HEK293 (cell line): Measurements from ENCODE around the gene ANTKMT.

Experiments
- CTCF ChIA-PET: fragments of 350-600 bp; formaldehyde crosslinking; extraction: SDS; loops from one replicate; lab custom pipeline; 2021; ENCODE audit warnings: antibody characterized with exemption; lab: Yijun Ruan, JAX
- POLR2A ChIA-PET: fragments of 300-600 bp; formaldehyde crosslinking; extraction: SDS; loops from one replicate; lab custom pipeline; 2020; ENCODE audit warnings: antibody characterized with exemption, inconsistent platforms; lab: Yijun Ruan, JAX
- H3K27ac ChIP-seq: fragments of 200-500 bp; sonication (Bioruptor generic); 2 replicates; pipeline ENCODE4 v1.5.1; 2014; ENCODE audit warnings: low read depth, low read length, control low read depth, inconsistent platforms; ENCODE audit errors: extremely low read depth
- H3K36me3 ChIP-seq, 2 experiments: fragments of 200-500 bp in 1 of 2; sonication (Bioruptor generic) in 1 of 2; 1 replicate in 1 of 2; 2 replicates in 1 of 2; pipeline ENCODE4 v1.5.1; 2014 to 2017; ENCODE audit warnings: inconsistent platforms in 2 of 2, low read length in 2 of 2; ENCODE audit not compliant: control insufficient read depth in 2 of 2, insufficient read depth in 1 of 2
- H3K4me1 ChIP-seq: fragments of 200-500 bp; sonication (Bioruptor generic); 2 replicates; pipeline ENCODE4 v1.5.1; 2014; ENCODE audit warnings: mild to moderate bottlenecking, low read length, inconsistent platforms; ENCODE audit not compliant: control insufficient read depth, insufficient read depth
- H3K4me3 ChIP-seq: 2 replicates; pipeline ENCODE4 v1.5.1; 2011; ENCODE audit warnings: low read depth, mild to moderate bottlenecking, control low read depth, low read length, moderate library complexity
- H3K9me3 ChIP-seq: fragments of 200-500 bp; sonication (Bioruptor generic); 2 replicates; pipeline ENCODE4 v1.5.1; 2014; ENCODE audit warnings: low read depth, low read length, inconsistent platforms; ENCODE audit not compliant: control insufficient read depth, insufficient read depth
- AEBP2 ChIP-seq: fragments of 450-650 bp; formaldehyde crosslinking; IDR thresholded peaks from 2 replicates; pipeline ENCODE4 v1.5.1; 2016; ENCODE audit warnings: missing biosample characterization, missing genetic modification characterization, borderline replicate concordance
- KLF8 ChIP-seq: fragments of 450-650 bp; formaldehyde crosslinking; IDR thresholded peaks from 2 replicates; pipeline ENCODE4 v1.5.1; 2016; ENCODE audit warnings: missing biosample characterization, missing genetic modification characterization
- PBX3 ChIP-seq: sonication (generic); formaldehyde crosslinking; IDR thresholded peaks from 2 replicates; pipeline ENCODE4 v1.8.1; 2022; ENCODE audit warnings: mild to moderate bottlenecking, moderate library complexity, missing genetic modification reagents
- PRDM6 ChIP-seq: fragments of 450-650 bp; formaldehyde crosslinking; IDR thresholded peaks from 2 replicates; pipeline ENCODE4 v1.5.1; 2017; ENCODE audit warnings: missing biosample characterization, missing genetic modification characterization
- REPIN1 ChIP-seq: fragments of 450-650 bp; formaldehyde crosslinking; IDR thresholded peaks from 2 replicates; pipeline ENCODE4 v1.5.1; 2017; ENCODE audit warnings: missing biosample characterization, missing genetic modification characterization, low read depth
- SALL2 ChIP-seq: fragments of 450-650 bp; formaldehyde crosslinking; IDR thresholded peaks from 2 replicates; pipeline ENCODE4 v1.5.0; 2017; ENCODE audit warnings: missing biosample characterization, mild to moderate bottlenecking, missing genetic modification characterization, borderline replicate concordance
- SCRT2 ChIP-seq: fragments of 450-650 bp; formaldehyde crosslinking; IDR thresholded peaks from 2 replicates; pipeline ENCODE4 v1.5.1; 2016; ENCODE audit warnings: missing biosample characterization, missing genetic modification characterization
- ZBTB17 ChIP-seq: fragments of 450-650 bp; formaldehyde crosslinking; IDR thresholded peaks from 2 replicates; pipeline ENCODE4 v1.5.1; 2016; ENCODE audit warnings: missing biosample characterization, missing genetic modification characterization
- ZFP69B ChIP-seq: fragments of 450-650 bp; formaldehyde crosslinking; IDR thresholded peaks from 2 replicates; pipeline ENCODE4 v1.5.1; 2016; ENCODE audit warnings: missing biosample characterization, missing genetic modification characterization
- ZNF114 ChIP-seq: fragments of 450-650 bp; formaldehyde crosslinking; IDR thresholded peaks from 2 replicates; pipeline ENCODE4 v1.5.0; 2017; ENCODE audit warnings: missing biosample characterization, missing genetic modification characterization
- ZNF121 ChIP-seq: fragments of 450-650 bp; formaldehyde crosslinking; IDR thresholded peaks from 2 replicates; pipeline ENCODE4 v1.5.1; 2016; ENCODE audit warnings: missing biosample characterization, missing genetic modification characterization
- ZNF138 ChIP-seq: fragments of 450-650 bp; formaldehyde crosslinking; IDR thresholded peaks from 2 replicates; pipeline ENCODE4 v1.5.1; 2016; ENCODE audit warnings: missing biosample characterization, missing genetic modification characterization, borderline replicate concordance
- ZNF16 ChIP-seq: fragments of 450-650 bp; formaldehyde crosslinking; IDR thresholded peaks from 2 replicates; pipeline ENCODE4 v1.5.1; 2016; ENCODE audit warnings: low read depth, missing biosample characterization, missing genetic modification characterization
- ZNF248 ChIP-seq: fragments of 450-650 bp; formaldehyde crosslinking; IDR thresholded peaks from 2 replicates; pipeline ENCODE4 v1.5.1; 2017; ENCODE audit warnings: missing biosample characterization, missing genetic modification characterization
- ZNF501 ChIP-seq: fragments of 450-650 bp; formaldehyde crosslinking; IDR thresholded peaks from 2 replicates; pipeline ENCODE4 v1.5.1; 2016; ENCODE audit warnings: missing biosample characterization, missing genetic modification characterization
- ZNF529 ChIP-seq: fragments of 450-650 bp; formaldehyde crosslinking; IDR thresholded peaks from 2 replicates; pipeline ENCODE4 v1.5.1; 2017; ENCODE audit warnings: missing genetic modification characterization, missing biosample characterization; ENCODE audit not compliant: insufficient replicate concordance
- ZNF558 ChIP-seq: fragments of 450-650 bp; formaldehyde crosslinking; IDR thresholded peaks from 2 replicates; pipeline ENCODE4 v1.5.1; 2016; ENCODE audit warnings: missing biosample characterization, missing genetic modification characterization
- ZNF585B ChIP-seq: fragments of 450-650 bp; formaldehyde crosslinking; IDR thresholded peaks from 2 replicates; pipeline ENCODE4 v1.5.1; 2016; ENCODE audit warnings: missing biosample characterization, missing genetic modification characterization
- ZNF623 ChIP-seq: fragments of 450-650 bp; formaldehyde crosslinking; IDR thresholded peaks from 2 replicates; pipeline ENCODE4 v1.5.1; 2016; ENCODE audit warnings: missing biosample characterization, missing genetic modification characterization
- TF ChIP-seq, protein P1 (sequence below): fragments of 450-650 bp; formaldehyde crosslinking; IDR thresholded peaks from 2 replicates; pipeline ENCODE4 v1.5.1; 2016; ENCODE audit warnings: missing biosample characterization, missing genetic modification characterization
- TF ChIP-seq, protein P2 (sequence below): fragments of 450-650 bp; formaldehyde crosslinking; IDR thresholded peaks from 2 replicates; pipeline ENCODE4 v1.5.1; 2016; ENCODE audit warnings: missing biosample characterization, missing genetic modification characterization
- TF ChIP-seq, protein P3 (sequence below): fragments of 450-650 bp; formaldehyde crosslinking; IDR thresholded peaks from 2 replicates; pipeline ENCODE4 v1.5.1; 2016; ENCODE audit warnings: missing biosample characterization, missing genetic modification characterization, low read depth

Gene ANTKMT

DNA sequence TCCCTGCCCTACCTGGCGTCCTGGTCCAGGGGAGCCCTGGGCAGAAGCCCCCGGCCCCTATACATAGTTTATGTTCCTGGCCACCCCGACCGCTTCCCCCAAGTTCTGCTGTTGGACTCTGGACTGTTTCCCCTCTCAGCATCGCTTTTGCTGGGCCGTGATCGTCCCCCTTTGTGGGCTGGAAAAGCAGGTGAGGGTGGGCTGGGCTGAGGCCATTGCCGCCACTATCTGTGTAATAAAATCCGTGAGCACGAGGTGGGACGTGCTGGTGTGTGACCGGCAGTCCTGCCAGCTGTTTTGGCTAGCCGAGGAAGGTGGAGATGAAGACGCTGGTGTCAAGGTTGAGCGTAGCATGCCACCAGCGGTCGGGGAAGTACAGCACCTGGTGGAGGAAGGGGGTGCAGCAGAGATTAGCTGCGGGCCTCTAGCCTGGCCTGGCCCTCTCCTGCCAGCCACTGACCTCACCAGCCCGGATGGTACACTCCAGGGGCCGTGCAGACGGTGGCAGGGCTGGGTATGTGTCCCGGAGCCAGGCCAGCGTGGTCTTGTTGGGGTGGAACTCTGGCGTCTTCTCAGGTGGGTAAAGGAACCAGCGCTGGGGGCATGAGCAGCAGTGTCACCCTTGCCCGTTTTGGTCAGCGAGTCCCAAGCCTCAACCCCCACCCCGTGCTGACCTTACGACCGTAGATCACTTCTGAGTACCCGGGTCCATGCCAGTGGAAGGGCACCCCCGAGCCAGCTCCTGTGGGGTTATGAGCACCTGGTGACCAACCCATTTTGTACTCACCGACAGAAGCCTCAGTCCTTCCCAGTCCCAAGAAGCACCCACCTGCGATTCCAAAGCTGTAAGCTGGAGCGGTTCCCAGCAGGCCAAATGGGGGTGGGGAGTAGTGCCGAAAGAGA lies 38.2 kb upstream of the ANTKMT start (continued):
- no peak; the same call in 1 of the 2 replicates for TF ChIP-seq PBX3 (CRISPR knock-in tag)

DNA sequence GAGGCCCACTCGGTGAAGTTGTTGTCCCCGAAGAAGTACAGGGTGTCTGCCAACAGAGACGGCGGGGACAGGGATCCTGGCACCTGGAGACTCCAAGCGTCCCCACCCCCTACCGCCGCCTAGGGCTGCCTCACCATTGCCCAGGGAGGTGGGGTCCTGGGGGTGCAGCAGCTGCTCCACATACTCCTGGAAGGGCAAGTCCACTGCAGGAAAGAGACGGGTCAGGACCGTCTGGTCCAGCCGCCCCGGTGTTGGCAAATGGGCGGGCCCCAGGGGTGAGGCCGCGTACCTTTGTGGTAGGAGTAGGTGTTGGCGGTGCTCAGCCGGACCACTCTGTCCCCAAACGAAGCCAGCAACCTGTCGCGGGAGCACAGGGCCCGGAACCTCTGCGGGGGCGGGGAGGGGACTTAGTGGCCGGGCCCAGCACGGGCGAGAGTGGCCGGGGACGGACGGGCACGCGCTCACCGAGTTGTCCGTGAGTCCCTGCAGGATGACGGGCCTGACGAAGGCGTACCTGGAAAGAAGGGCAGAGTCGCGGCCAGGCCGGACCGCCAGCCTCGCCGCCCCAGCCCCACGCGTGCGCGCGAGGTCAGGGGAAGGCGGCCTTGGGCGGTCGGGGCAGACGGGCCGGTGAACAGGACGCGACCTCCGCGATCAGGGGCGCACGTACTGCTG lies 37.4 kb upstream of the ANTKMT start:
- CTCF ChIA-PET: interaction anchor here (0.8 kb wide), 1 partner anchor 102 kb away, joined by 3 read pairs; no protein-coding TSS in a partner anchor
- POLR2A ChIA-PET: interaction anchor here (0.6 to 5.4 kb wide), 10 partner anchors 8 to 448 kb away, joined by 3 to 57 read pairs (median 4); partner anchors contain the start of genes CCDC78, FAM234A, HAGHL and METTL26
- H3K4me3 ChIP-seq: peak overlapping the region; percentile 68
- peaks cover 14% of the 10 kb centered on the region; the same call in 1 of the 2 replicates for H3K4me1 ChIP-seq
- H3K9me3 ChIP-seq: no peaks in the 10 kb centered on the region
- H3K36me3 ChIP-seq: peaks cover 3 to 63% of the 10 kb centered on the region in 2 experiments; a peak in 1 of 3 replicates
- peak overlapping the region; percentile 97 for H3K27ac ChIP-seq
- peak; percentile 97 for TF ChIP-seq KLF8 (tag by site-specific recombination)
- TF ChIP-seq, protein P1, sequence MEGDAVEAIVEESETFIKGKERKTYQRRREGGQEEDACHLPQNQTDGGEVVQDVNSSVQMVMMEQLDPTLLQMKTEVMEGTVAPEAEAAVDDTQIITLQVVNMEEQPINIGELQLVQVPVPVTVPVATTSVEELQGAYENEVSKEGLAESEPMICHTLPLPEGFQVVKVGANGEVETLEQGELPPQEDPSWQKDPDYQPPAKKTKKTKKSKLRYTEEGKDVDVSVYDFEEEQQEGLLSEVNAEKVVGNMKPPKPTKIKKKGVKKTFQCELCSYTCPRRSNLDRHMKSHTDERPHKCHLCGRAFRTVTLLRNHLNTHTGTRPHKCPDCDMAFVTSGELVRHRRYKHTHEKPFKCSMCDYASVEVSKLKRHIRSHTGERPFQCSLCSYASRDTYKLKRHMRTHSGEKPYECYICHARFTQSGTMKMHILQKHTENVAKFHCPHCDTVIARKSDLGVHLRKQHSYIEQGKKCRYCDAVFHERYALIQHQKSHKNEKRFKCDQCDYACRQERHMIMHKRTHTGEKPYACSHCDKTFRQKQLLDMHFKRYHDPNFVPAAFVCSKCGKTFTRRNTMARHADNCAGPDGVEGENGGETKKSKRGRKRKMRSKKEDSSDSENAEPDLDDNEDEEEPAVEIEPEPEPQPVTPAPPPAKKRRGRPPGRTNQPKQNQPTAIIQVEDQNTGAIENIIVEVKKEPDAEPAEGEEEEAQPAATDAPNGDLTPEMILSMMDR (tag by site-specific recombination): 0 out of 2 replicates have a peak, but pooled peaks have one; percentile 22
- TF ChIP-seq, protein P2, sequence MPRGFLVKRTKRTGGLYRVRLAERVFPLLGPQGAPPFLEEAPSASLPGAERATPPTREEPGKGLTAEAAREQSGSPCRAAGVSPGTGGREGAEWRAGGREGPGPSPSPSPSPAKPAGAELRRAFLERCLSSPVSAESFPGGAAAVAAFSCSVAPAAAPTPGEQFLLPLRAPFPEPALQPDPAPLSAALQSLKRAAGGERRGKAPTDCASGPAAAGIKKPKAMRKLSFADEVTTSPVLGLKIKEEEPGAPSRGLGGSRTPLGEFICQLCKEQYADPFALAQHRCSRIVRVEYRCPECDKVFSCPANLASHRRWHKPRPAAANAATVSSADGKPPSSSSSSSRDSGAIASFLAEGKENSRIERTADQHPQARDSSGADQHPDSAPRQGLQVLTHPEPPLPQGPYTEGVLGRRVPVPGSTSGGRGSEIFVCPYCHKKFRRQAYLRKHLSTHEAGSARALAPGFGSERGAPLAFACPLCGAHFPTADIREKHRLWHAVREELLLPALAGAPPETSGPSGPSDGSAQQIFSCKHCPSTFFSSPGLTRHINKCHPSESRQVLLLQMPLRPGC: no peak; the same call in 1 of the 2 replicates
- TF ChIP-seq ZNF121 (tag by site-specific recombination): peak; percentile 71; the same call in 1 of the 2 replicates
- peak; percentile 88 for TF ChIP-seq ZFP69B
- peak; percentile 70 for TF ChIP-seq ZBTB17 (tag by site-specific recombination)
- no peak for TF ChIP-seq PRDM6 (tag by site-specific recombination)
- no peak for TF ChIP-seq ZNF529 (tag by site-specific recombination)
- no peak for TF ChIP-seq AEBP2
- no peak for TF ChIP-seq ZNF138 (tag by site-specific recombination)
- peak; percentile 17; the same call in 1 of the 2 replicates for TF ChIP-seq PBX3 (CRISPR knock-in tag)
- TF ChIP-seq, protein P3, sequence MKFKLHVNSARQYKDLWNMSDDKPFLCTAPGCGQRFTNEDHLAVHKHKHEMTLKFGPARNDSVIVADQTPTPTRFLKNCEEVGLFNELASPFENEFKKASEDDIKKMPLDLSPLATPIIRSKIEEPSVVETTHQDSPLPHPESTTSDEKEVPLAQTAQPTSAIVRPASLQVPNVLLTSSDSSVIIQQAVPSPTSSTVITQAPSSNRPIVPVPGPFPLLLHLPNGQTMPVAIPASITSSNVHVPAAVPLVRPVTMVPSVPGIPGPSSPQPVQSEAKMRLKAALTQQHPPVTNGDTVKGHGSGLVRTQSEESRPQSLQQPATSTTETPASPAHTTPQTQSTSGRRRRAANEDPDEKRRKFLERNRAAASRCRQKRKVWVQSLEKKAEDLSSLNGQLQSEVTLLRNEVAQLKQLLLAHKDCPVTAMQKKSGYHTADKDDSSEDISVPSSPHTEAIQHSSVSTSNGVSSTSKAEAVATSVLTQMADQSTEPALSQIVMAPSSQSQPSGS (tag by site-specific recombination): no peak
- TF ChIP-seq ZNF623 (tag by site-specific recombination): no peak
- peak; percentile 74 for TF ChIP-seq SCRT2 (tag by site-specific recombination)
- TF ChIP-seq ZNF558: no peak
- TF ChIP-seq ZNF114 (tag by site-specific recombination): no peak
- TF ChIP-seq REPIN1 (tag by site-specific recombination): peak; percentile 16; the same call in 1 of the 2 replicates
- 0 out of 2 replicates have a peak, but pooled peaks have one; percentile 64 for TF ChIP-seq ZNF501 (tag by site-specific recombination)
- no peak for TF ChIP-seq ZNF248 (tag by site-specific recombination)
- TF ChIP-seq ZNF16 (tag by site-specific recombination): no peak
- no peak for TF ChIP-seq ZNF585B (tag by site-specific recombination)
- TF ChIP-seq SALL2 (tag by site-specific recombination): no peak
